ENCODE measurements around the gene DUSP7. TPM values are rescaled to one million over a fixed set of nuclear protein-coding genes. Genes with fewer than 3 reads are reported as not detected.

The DUSP7 gene
- total and polyA plus RNA-seq, 2 donors from 2014 or later, result 10.1 to 19.8 TPM

DNA sequence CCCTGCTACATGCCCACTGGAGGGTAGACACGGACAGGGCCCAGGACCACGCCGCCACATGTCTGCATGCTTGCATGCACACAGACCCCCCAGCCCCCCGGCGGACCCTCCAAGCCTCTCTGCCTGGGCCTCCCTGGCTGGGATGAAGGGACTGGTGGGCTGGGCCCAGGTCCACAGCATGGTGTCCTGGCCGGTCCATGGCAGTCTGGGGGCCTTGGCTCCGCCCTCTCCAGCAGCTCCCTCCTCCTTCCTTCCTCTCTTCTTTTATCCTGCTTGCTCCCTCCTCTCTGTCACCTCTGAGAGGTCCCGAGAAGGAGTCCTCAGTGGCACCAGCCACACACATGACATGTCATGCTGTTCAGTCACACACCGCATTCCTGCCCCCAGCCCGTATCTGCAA lies 24.5 kb downstream of the DUSP7 start:
- H3K9me3 ChIP-seq (ENCODE audit: control insufficient read depth in 2 of 3, insufficient read depth in 1 of 3, low read length in 3 of 3), result no peaks in the 10 kb centered on the region
- no peak for FAIRE-seq
- no peak overlapping the region for H3K9ac ChIP-seq (ENCODE audit: low read length in 3 of 3)
- no peaks in the 10 kb centered on the region for H3K36me3 ChIP-seq (ENCODE audit: control insufficient read depth in 2 of 3, insufficient read depth in 3 of 3, low read length in 3 of 3)
- no peaks in the 10 kb centered on the region for H3K27me3 ChIP-seq (ENCODE audit: control insufficient read depth, insufficient read depth, low read length)
- TF ChIP-seq, protein P1, sequence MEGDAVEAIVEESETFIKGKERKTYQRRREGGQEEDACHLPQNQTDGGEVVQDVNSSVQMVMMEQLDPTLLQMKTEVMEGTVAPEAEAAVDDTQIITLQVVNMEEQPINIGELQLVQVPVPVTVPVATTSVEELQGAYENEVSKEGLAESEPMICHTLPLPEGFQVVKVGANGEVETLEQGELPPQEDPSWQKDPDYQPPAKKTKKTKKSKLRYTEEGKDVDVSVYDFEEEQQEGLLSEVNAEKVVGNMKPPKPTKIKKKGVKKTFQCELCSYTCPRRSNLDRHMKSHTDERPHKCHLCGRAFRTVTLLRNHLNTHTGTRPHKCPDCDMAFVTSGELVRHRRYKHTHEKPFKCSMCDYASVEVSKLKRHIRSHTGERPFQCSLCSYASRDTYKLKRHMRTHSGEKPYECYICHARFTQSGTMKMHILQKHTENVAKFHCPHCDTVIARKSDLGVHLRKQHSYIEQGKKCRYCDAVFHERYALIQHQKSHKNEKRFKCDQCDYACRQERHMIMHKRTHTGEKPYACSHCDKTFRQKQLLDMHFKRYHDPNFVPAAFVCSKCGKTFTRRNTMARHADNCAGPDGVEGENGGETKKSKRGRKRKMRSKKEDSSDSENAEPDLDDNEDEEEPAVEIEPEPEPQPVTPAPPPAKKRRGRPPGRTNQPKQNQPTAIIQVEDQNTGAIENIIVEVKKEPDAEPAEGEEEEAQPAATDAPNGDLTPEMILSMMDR (IDR thresholded peaks at IDR 0.05; ENCODE audit: borderline replicate concordance, extremely low read depth, insufficient read depth), result no peak
- H3K4me3 ChIP-seq (ENCODE audit: low read length in 3 of 3), result no peak overlapping the region
- no peak overlapping the region for H3K27ac ChIP-seq (ENCODE audit: low read depth in 2 of 2, low read length in 2 of 2)
- H3K4me1 ChIP-seq (ENCODE audit: control insufficient read depth in 2 of 3, insufficient read depth in 2 of 3, low read depth in 1 of 3, low read length in 3 of 3), result no peaks in the 10 kb centered on the region
- no peak for DNase-seq
- intact Hi-C loops (cut with DNase I), result no loop called here

DNA sequence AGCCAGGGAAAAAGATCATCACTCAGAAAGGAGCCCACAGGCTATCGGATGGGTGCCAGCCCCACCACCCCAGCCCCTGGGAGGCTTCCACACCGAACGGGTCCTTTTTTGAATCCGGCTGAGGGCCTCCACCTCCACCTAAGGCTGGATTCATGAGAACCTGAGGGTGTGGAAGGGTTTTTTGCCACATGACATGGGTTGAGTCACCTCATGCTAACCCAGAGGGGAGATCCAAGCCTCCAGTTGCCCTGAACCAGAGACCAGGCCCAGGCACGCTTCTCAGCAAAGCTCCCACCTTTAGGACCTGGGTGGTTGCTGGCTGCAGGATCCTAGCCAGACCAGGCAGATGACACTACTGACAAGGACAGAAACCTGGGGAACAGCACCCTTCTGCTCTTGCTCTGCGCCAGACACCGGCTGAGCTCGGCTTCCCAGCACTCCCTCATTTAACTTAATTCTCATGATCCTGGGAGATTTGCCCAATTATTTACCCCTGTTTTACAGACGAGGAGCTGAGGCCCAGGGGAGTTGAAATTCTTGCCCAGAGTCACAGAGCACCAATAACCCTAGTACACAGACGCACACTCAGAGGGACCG lies 25.6 kb downstream of the DUSP7 start:
- TF ChIP-seq, protein P1 (IDR thresholded peaks at IDR 0.05; ENCODE audit: borderline replicate concordance, extremely low read depth, insufficient read depth), result no peak
- Histone ChIP-seq H3K9ac (ENCODE audit: low read length in 3 of 3) (no peak overlapping the region), H3K27ac (ENCODE audit: low read depth in 2 of 2, low read length in 2 of 2) (no peak overlapping the region), H3K4me3 (ENCODE audit: low read length in 3 of 3) (no peak overlapping the region), H3K27me3 (ENCODE audit: control insufficient read depth, insufficient read depth, low read length) (no peaks in the 10 kb centered on the region), H3K36me3 (ENCODE audit: control insufficient read depth in 2 of 3, insufficient read depth in 3 of 3, low read length in 3 of 3) (no peaks in the 10 kb centered on the region), H3K9me3 (ENCODE audit: control insufficient read depth in 2 of 3, insufficient read depth in 1 of 3, low read length in 3 of 3) (no peaks in the 10 kb centered on the region), H3K4me1 (ENCODE audit: control insufficient read depth in 2 of 3, insufficient read depth in 2 of 3, low read depth in 1 of 3, low read length in 3 of 3) (no peaks in the 10 kb centered on the region)
- intact Hi-C loops (cut with DNase I), result no loop called here
- FAIRE-seq, result no peak
- no peak for DNase-seq

DNA sequence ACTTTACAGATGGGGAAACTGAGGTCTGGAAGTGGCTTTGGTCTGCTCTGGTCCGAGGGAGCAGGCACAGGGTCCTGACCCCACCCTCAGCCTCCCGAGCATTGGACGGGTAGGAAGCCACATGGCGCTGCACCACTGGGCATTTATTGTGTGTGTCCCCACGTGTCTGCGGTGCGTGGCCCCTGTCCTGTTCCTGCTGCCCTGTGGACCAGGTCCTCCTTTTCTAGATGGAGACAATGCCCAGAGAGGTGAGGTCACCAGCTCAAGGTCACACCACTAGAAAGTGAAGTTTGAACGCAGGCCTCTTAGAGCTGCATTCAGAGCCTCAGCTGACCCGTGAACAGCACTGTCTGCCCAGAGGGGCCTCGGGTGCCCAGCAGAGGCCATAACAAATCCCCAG lies 26.8 kb downstream of the DUSP7 start:
- Histone ChIP-seq H3K4me1 (ENCODE audit: control insufficient read depth in 2 of 3, insufficient read depth in 2 of 3, low read depth in 1 of 3, low read length in 3 of 3) (peaks cover 0 to 4% (median 0%) of the 10 kb centered on the region in 3 donors), H3K27ac (ENCODE audit: low read depth in 2 of 2, low read length in 2 of 2) (no peak overlapping the region), H3K9me3 (ENCODE audit: control insufficient read depth in 2 of 3, insufficient read depth in 1 of 3, low read length in 3 of 3) (no peaks in the 10 kb centered on the region), H3K36me3 (ENCODE audit: control insufficient read depth in 2 of 3, insufficient read depth in 3 of 3, low read length in 3 of 3) (no peaks in the 10 kb centered on the region), H3K9ac (ENCODE audit: low read length in 3 of 3) (no peak overlapping the region), H3K27me3 (ENCODE audit: control insufficient read depth, insufficient read depth, low read length) (no peaks in the 10 kb centered on the region), H3K4me3 (ENCODE audit: low read length in 3 of 3) (no peak overlapping the region)
- intact Hi-C loops (cut with DNase I), result no loop called here
- TF ChIP-seq, protein P1 (IDR thresholded peaks at IDR 0.05; ENCODE audit: borderline replicate concordance, extremely low read depth, insufficient read depth), result no peak
- DNase-seq, result no peak
- no peak for FAIRE-seq

DNA sequence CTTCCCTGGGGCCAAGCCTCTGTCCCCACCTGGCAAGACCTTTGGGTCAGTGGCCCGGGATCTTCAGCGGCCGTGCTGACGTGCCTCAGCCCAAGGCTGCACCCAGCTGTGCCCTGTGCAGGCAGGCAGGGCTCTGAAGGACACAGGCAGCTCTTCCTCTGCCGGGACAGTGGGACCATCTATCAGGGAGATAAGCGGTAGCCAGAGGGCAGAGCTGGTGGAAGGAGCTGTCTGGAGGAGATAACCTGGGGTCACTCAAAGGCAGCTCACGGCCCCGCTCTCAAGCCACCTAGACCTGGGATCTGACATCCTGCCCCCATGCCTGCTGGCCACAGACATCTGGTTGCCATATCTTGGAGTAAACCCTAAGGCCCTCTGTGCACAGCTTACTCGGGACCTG lies 27.3 kb downstream of the DUSP7 start:
- DNase-seq, result no peak
- no peaks in the 10 kb centered on the region for H3K9me3 ChIP-seq (ENCODE audit: control insufficient read depth in 2 of 3, insufficient read depth in 1 of 3, low read length in 3 of 3)
- H3K27me3 ChIP-seq (ENCODE audit: control insufficient read depth, insufficient read depth, low read length), result no peaks in the 10 kb centered on the region
- intact Hi-C loops (cut with DNase I), result no loop called here
- peaks cover 0 to 6% (median 2%) of the 10 kb centered on the region in 3 donors for H3K4me1 ChIP-seq (ENCODE audit: control insufficient read depth in 2 of 3, insufficient read depth in 2 of 3, low read depth in 1 of 3, low read length in 3 of 3)
- no peaks in the 10 kb centered on the region for H3K36me3 ChIP-seq (ENCODE audit: control insufficient read depth in 2 of 3, insufficient read depth in 3 of 3, low read length in 3 of 3)
- no peak overlapping the region for H3K9ac ChIP-seq (ENCODE audit: low read length in 3 of 3)
- TF ChIP-seq, protein P1 (IDR thresholded peaks at IDR 0.05; ENCODE audit: borderline replicate concordance, extremely low read depth, insufficient read depth), result no peak
- H3K4me3 ChIP-seq (ENCODE audit: low read length in 3 of 3), result no peak overlapping the region
- no peak overlapping the region for H3K27ac ChIP-seq (ENCODE audit: low read depth in 2 of 2, low read length in 2 of 2)
- FAIRE-seq, result no peak
